ENCODE results near the gene CDYL2. TPM values are rescaled to one million over a fixed set of nuclear protein-coding genes. Genes with fewer than 3 reads are reported as not detected.

The CDYL2 gene
- total and polyA plus RNA-seq, 4 donors, result 1.3 to 12.6 (median 3.7) TPM

- WGBS, 2 donors, result 92 to 93% methylated on average over 19 of the region's 19 CpGs
- no peaks in the 10 kb centered on the region for H3K4me1 ChIP-seq (ENCODE audit: control insufficient read depth in 5 of 5, insufficient read depth in 5 of 5, low read length in 5 of 5)
- DNase-seq, result no peak
- H3K9me3 ChIP-seq (ENCODE audit: control insufficient read depth in 4 of 4, insufficient read depth in 3 of 4, low read length in 3 of 4), result peaks cover 0 to 11% (median 2%) of the 10 kb centered on the region in 4 donors
- no peak for TF ChIP-seq CTCF (IDR thresholded peaks at IDR 0.05; ENCODE audit: control extremely low read depth, extremely low read depth)
- no peak for ATAC-seq (ENCODE audit: insufficient read depth, low FRiP score)
- H3K27me3 ChIP-seq (ENCODE audit: control insufficient read depth in 3 of 3, insufficient read depth in 3 of 3, low read length in 2 of 3), result no peaks in the 10 kb centered on the region
- H3K4me3 ChIP-seq, result no peak overlapping the region
- H3K27ac ChIP-seq (ENCODE audit: low read depth in 1 of 2, low read length in 1 of 2), result no peak overlapping the region
- no peak overlapping the region for H3K9ac ChIP-seq (ENCODE audit: insufficient read depth in 1 of 2, low read length in 2 of 2)
- H3K36me3 ChIP-seq (ENCODE audit: control insufficient read depth in 4 of 4, insufficient read depth in 4 of 4, low read length in 4 of 4), result no peaks in the 10 kb centered on the region
Measured at GRCh38 chr16:80776856-80777255, 27.5 kb downstream of the CDYL2 start.

GRCh38 chr16:80775450-80775849, 28.9 kb downstream of the CDYL2 start:
- no peak for TF ChIP-seq CTCF (IDR thresholded peaks at IDR 0.05; ENCODE audit: control extremely low read depth, extremely low read depth)
- peaks cover 0 to 13% (median 3%) of the 10 kb centered on the region in 4 donors for H3K9me3 ChIP-seq (ENCODE audit: control insufficient read depth in 4 of 4, insufficient read depth in 3 of 4, low read length in 3 of 4)
- no peaks in the 10 kb centered on the region for H3K27me3 ChIP-seq (ENCODE audit: control insufficient read depth in 3 of 3, insufficient read depth in 3 of 3, low read length in 2 of 3)
- no peaks in the 10 kb centered on the region for H3K4me1 ChIP-seq (ENCODE audit: control insufficient read depth in 5 of 5, insufficient read depth in 5 of 5, low read length in 5 of 5)
- 98 to 100% methylated on average over 1 of the region's 1 CpG for WGBS, 2 donors
- no peak overlapping the region for H3K27ac ChIP-seq (ENCODE audit: low read depth in 1 of 2, low read length in 1 of 2)
- no peak for DNase-seq
- H3K36me3 ChIP-seq (ENCODE audit: control insufficient read depth in 4 of 4, insufficient read depth in 4 of 4, low read length in 4 of 4), result no peaks in the 10 kb centered on the region
- no peak for ATAC-seq (ENCODE audit: insufficient read depth, low FRiP score)
- no peak overlapping the region for H3K9ac ChIP-seq (ENCODE audit: insufficient read depth in 1 of 2, low read length in 2 of 2)
- no peak overlapping the region for H3K4me3 ChIP-seq

- Histone ChIP-seq H3K9me3 (ENCODE audit: control insufficient read depth in 4 of 4, insufficient read depth in 3 of 4, low read length in 3 of 4) (peaks cover 0 to 20% (median 5%) of the 10 kb centered on the region in 4 donors), H3K9ac (ENCODE audit: insufficient read depth in 1 of 2, low read length in 2 of 2) (no peak overlapping the region), H3K4me1 (ENCODE audit: control insufficient read depth in 5 of 5, insufficient read depth in 5 of 5, low read length in 5 of 5) (no peaks in the 10 kb centered on the region), H3K27ac (ENCODE audit: low read depth in 1 of 2, low read length in 1 of 2) (no peak overlapping the region), H3K4me3 (no peak overlapping the region), H3K36me3 (ENCODE audit: control insufficient read depth in 4 of 4, insufficient read depth in 4 of 4, low read length in 4 of 4) (no peaks in the 10 kb centered on the region), H3K27me3 (ENCODE audit: control insufficient read depth in 3 of 3, insufficient read depth in 3 of 3, low read length in 2 of 3) (no peaks in the 10 kb centered on the region)
- DNase-seq (no peak), ATAC-seq (ENCODE audit: insufficient read depth, low FRiP score) (no peak)
- no peak for TF ChIP-seq CTCF (IDR thresholded peaks at IDR 0.05; ENCODE audit: control extremely low read depth, extremely low read depth)
- WGBS, 2 donors, result 92 to 100% methylated on average over 1 of the region's 1 CpG
Measured at GRCh38 chr16:80766798-80767197, 37.6 kb downstream of the CDYL2 start.

All from lung (tissue), 12 donors.